Adrenal gland (tissue), 12 donors: ENCODE data around the gene MGAT5B. TPM values are rescaled to one million over a fixed set of nuclear protein-coding genes. Genes with fewer than 3 reads are reported as not detected.
"Not testable (repeated sequence)": the region's sequence is repeated elsewhere in the genome, so short reads cannot be mapped to it uniquely, and the experiment has no call there.

Experiments
- DNase-seq, 7 donors: peaks; one replicate each; pipeline ENCODE4 v3.0.0-alpha.2; 2019 to 2020
- H3K27ac ChIP-seq, 5 donors: fragments of 200-600 bp; sonication (generic) in 4 of 5; 1 replicate in 3 of 5; 2 replicates in 2 of 5; pipeline versions ENCODE4 v1.5.1 to v1.8.0; 2016 to 2020; ENCODE audit warnings: mild to moderate bottlenecking in 1 of 5
- H3K27me3 ChIP-seq: fragments of 200-600 bp; 2 replicates; pipeline ENCODE4 v1.8.0; 2021
- H3K36me3 ChIP-seq, 2 donors: fragments of 200-600 bp; replicated peaks in 1 of 2; 1 replicate in 1 of 2; 2 replicates in 1 of 2; pipeline versions ENCODE4 v1.5.1 to v1.8.0; 2018 to 2022
- H3K4me1 ChIP-seq, 2 donors: fragments of 200-600 bp; replicated peaks in 1 of 2; 1 replicate in 1 of 2; 2 replicates in 1 of 2; pipeline versions ENCODE4 v1.5.1 to v1.8.0; 2018 to 2021
- H3K4me3 ChIP-seq, 4 donors: fragments of 200-600 bp; sonication (generic) in 3 of 4; one replicate each; pipeline ENCODE4 v1.5.1; 2016 to 2018
- H3K9me3 ChIP-seq, 3 donors: fragments of 200-600 bp; sonication (generic) in 1 of 3; replicated peaks in 1 of 3; 1 replicate in 2 of 3; 2 replicates in 1 of 3; pipeline versions ENCODE4 v1.5.1 to v1.8.0; 2016 to 2021
- POLR2A ChIP-seq, 2 donors: fragments of 450-650 bp; IDR thresholded peaks; one replicate each; pipeline ENCODE4 v1.6.1; 2017; ENCODE audit warnings: antibody characterized with exemption in 2 of 2, mild to moderate bottlenecking in 2 of 2, moderate library complexity in 1 of 2
- WGBS, 4 donors: extraction: QIAGEN DNeasy Blood & Tissue Kit in 2 of 4; methylation state at CpG; one replicate each; pipeline versions ENCODE4 v1.1.5 to v1.1.7; 2013 to 2017; 5-methylcytosine and 5-hydroxymethylcytosine counted together
- intact Hi-C, 2 donors: fragments of 100-400 bp; cut with DNase I; formaldehyde crosslinking; loops; one replicate each; pipeline versions ENCODE4 v1.14.1 to v1.15.0; 2022 to 2023
- polyA plus RNA-seq, 3 donors: library from polyadenylated mRNA; stranded (reverse); fragments of 200-250 nt in 2 of 3; fragments of 350-450 nt in 1 of 3; fragmentation: Illumina TruSeq in 1 of 3; extraction: RNeasy Lipid Tissue Mini Kit (QIAGEN cat#74804) in 1 of 3; gene quantifications; one replicate each; pipeline ENCODE4 v1.2.3, GENCODE V29; 2013 to 2014
- total RNA-seq, 9 donors: library from RNA; depleted of rRNA in 4 of 9; stranded (reverse); fragments of >200 nt in 4 of 9; fragments of 120-200 nt in 1 of 9; fragmentation: NEBNext Ultra II Directional in 1 of 9; extraction: Animal tissue kit (Norgen Biotek cat#: 25700) in 1 of 9; gene quantifications; one replicate each; pipeline versions ENCODE4 v1.1.0 to v1.2.4, GENCODE V29; 2013 to 2023
- TF ChIP-seq, protein P1 (sequence below), 6 experiments: fragments of 450-650 bp in 4 of 6; fragments of 200-600 bp in 2 of 6; sonication (generic) in 1 of 6; IDR thresholded peaks; 1 replicate in 5 of 6; 2 replicates in 1 of 6; pipeline versions ENCODE4 v1.5.1 to v1.8.0; 2016 to 2021; ENCODE audit warnings: antibody characterized with exemption in 6 of 6, mild to moderate bottlenecking in 2 of 6, moderate library complexity in 1 of 6
- donor health status: healthy with polysubstance abuse.
- donor health status: Bipolar disorder and iron deficiency.
- donor health status: DM: yes; HTN: yes; CAD: no.
- donor health status: DM: no; HTN: no; CAD: no.
- donor health status: DM: no; HTN: no; CAD: no.
- donor health status: DM: yes; HTN: yes; CAD: no.

The MGAT5B gene
- total and polyA plus RNA-seq, 12 donors: 0.24 to 1.0 (median 0.70) TPM; not detected in 1

DNA sequence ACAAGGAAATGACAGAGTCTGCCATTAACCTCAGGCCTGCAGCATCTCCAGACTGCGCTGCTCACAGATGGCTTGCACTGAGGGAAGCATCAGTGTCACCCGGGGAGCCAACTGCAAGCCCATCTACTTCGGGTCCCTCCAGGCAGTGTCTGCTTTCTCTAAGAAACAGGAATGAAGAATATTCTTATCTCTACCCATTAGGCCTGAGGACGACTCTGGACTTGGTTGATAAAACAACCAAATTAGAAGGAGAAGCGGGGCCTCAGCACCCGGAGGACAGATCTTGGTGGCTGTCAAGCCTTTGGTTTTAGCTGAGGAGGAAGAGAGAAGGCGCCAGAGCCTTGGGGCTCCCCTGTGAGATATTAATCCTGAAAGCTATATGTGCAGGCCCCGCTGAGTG is 19.5 kb upstream of the MGAT5B start:
- Histone ChIP-seq H3K27ac (no peak overlapping the region), H3K27me3 (peaks cover 14% of the 10 kb centered on the region), H3K4me1 (no peaks in the 10 kb centered on the region), H3K36me3 (no peaks in the 10 kb centered on the region), H3K9me3 (no peaks in the 10 kb centered on the region), H3K4me3 (no peak overlapping the region)
- intact Hi-C loops: no loop called here
- DNase-seq: no peak
- WGBS, 4 donors: 76 to 85% (median 78%) methylated on average over 3 to 8 of the region's 8 CpGs
- TF ChIP-seq POLR2A (IDR thresholded peaks at IDR 0.05): no peak

DNA sequence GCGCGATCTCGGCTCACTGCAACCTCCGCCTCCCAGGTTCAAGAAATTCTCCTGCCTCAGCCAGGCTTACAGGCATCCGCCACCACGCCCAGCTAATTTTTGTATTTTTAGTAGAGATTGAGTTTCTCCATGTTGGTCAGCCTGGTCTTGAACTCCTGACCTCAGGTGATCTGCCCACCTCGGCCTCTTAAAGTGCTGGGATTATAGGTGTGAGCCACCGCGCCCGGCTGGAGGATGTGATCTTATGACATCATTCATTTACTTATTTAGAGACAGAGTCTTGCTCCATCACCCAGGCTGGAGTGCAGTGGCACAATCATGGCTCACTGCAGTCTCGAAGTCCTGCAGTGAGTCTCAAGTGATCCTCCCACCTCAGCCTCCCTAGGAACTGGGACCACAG is 19.0 kb upstream of the MGAT5B start:
- peaks cover 13% of the 10 kb centered on the region for H3K27me3 ChIP-seq
- DNase-seq, intact Hi-C loops, H3K36me3 ChIP-seq, H3K4me3 ChIP-seq, H3K4me1 ChIP-seq, H3K27ac ChIP-seq, H3K9me3 ChIP-seq: not testable (repeated sequence)
- WGBS, 4 donors: 92 to 96% (median 93%) methylated on average over 11 of the region's 11 CpGs

DNA sequence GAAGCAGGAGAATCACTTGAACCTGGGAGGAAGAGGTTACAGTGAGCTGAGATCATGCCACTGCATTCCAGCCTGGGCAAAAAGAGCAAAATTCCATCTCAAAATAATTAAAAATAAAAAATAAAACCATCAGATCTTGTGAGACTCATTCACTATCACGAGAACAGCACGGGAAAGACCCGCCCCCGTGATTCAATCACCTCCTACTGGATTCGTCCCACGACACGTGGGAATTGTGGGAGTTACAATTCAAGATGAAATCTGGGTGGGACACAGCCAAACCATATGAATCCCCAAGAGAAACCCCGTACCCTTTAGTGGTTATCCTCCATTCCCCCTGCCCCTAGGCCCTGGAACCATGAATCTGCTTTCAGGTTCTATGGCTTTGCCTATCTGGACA is 15.4 kb upstream of the MGAT5B start:
- Histone ChIP-seq H3K27ac (no peak overlapping the region), H3K9me3 (no peaks in the 10 kb centered on the region), H3K36me3 (no peaks in the 10 kb centered on the region), H3K4me3 (no peak overlapping the region), H3K27me3 (peaks cover 4% of the 10 kb centered on the region), H3K4me1 (no peaks in the 10 kb centered on the region)
- no peak for TF ChIP-seq POLR2A (IDR thresholded peaks at IDR 0.05)
- TF ChIP-seq, protein P1, sequence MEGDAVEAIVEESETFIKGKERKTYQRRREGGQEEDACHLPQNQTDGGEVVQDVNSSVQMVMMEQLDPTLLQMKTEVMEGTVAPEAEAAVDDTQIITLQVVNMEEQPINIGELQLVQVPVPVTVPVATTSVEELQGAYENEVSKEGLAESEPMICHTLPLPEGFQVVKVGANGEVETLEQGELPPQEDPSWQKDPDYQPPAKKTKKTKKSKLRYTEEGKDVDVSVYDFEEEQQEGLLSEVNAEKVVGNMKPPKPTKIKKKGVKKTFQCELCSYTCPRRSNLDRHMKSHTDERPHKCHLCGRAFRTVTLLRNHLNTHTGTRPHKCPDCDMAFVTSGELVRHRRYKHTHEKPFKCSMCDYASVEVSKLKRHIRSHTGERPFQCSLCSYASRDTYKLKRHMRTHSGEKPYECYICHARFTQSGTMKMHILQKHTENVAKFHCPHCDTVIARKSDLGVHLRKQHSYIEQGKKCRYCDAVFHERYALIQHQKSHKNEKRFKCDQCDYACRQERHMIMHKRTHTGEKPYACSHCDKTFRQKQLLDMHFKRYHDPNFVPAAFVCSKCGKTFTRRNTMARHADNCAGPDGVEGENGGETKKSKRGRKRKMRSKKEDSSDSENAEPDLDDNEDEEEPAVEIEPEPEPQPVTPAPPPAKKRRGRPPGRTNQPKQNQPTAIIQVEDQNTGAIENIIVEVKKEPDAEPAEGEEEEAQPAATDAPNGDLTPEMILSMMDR (IDR thresholded peaks at IDR 0.05): no peak
- no peak for DNase-seq
- intact Hi-C loops: no loop called here
- 74 to 77% (median 75%) methylated on average over 8 of the region's 8 CpGs for WGBS, 4 donors

DNA sequence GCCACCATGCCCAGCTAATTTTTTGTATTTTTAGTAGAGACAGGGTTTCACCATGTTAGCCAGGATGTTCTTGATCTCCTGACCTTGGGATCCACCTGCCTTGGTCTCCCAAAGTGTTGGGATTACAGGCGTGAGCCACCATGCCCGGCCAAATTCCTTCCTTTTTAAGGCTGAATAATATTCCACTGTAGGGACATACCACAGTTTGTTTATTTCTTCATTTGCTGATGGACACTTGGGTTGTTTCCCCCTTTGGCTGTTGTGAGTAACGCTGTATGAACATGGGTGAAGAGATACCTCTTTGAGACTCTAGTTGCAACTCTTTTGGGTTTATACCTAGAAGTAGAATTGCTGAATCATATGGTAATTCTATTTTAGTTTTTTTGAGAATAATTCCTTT is 13.1 kb upstream of the MGAT5B start:
- 77 to 86% (median 85%) methylated on average over 3 of the region's 3 CpGs for WGBS, 4 donors
- Histone ChIP-seq H3K36me3 (no peaks in the 10 kb centered on the region), H3K27me3 (peaks cover 4% of the 10 kb centered on the region), H3K27ac (no peak overlapping the region), H3K4me3 (no peak overlapping the region), H3K9me3 (no peaks in the 10 kb centered on the region), H3K4me1 (no peaks in the 10 kb centered on the region)
- TF ChIP-seq, protein P1 (IDR thresholded peaks at IDR 0.05): no peak
- TF ChIP-seq POLR2A (IDR thresholded peaks at IDR 0.05): no peak
- intact Hi-C loops: no loop called here
- no peak for DNase-seq

DNA sequence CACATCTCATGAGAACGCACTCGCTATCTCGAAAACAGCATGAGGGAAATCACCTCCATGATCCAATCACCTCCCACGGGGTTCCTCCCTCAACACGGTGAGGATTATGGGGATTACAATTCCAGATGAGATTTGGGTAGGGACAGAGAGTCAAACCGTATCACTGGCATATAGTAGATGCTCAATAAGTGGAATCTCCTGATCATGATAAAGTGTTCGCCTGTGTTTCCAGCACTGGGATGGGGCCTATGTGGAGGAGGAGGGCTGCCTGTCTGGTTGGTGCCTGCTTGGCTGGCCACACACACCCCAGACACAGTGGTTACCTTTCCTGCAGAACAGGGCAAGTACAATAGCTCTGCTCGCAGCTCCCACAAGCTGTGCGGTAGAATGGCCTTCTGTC is 6.1 kb upstream of the MGAT5B start:
- intact Hi-C loops: loop anchor here in 1 of 2 donors (10.0 kb wide), 1 partner anchor 393 kb away; no protein-coding TSS in a partner anchor
- Histone ChIP-seq H3K27ac (no peak overlapping the region), H3K27me3 (no peaks in the 10 kb centered on the region), H3K9me3 (no peaks in the 10 kb centered on the region), H3K4me3 (no peak overlapping the region), H3K36me3 (no peaks in the 10 kb centered on the region), H3K4me1 (no peaks in the 10 kb centered on the region)
- no peak for TF ChIP-seq POLR2A (IDR thresholded peaks at IDR 0.05)
- TF ChIP-seq, protein P1 (IDR thresholded peaks at IDR 0.05): no peak
- 88 to 94% (median 91%) methylated on average over 9 of the region's 9 CpGs for WGBS, 4 donors
- DNase-seq: no peak
